Colonic mucosa (tissue), 4 donors: ENCODE data around the gene NPHS2. TPM values are rescaled to one million over a fixed set of nuclear protein-coding genes. Genes with fewer than 3 reads are reported as not detected.

Experiments
- DNase-seq: peaks from one replicate; pipeline ENCODE4 v3.0.0-alpha.2; 2020
- H3K27ac ChIP-seq: fragments of 200-600 bp; one replicate; pipeline ENCODE4 v1.8.0; 2021
- H3K27me3 ChIP-seq: fragments of 200-600 bp; one replicate; pipeline ENCODE4 v1.8.0; 2021
- H3K36me3 ChIP-seq: fragments of 200-600 bp; one replicate; pipeline ENCODE4 v1.8.0; 2021
- H3K4me1 ChIP-seq: fragments of 200-600 bp; one replicate; pipeline ENCODE4 v1.8.0; 2021; ENCODE audit warnings: mild to moderate bottlenecking
- H3K4me3 ChIP-seq: fragments of 200-600 bp; one replicate; pipeline ENCODE4 v1.8.0; 2021
- H3K9ac ChIP-seq, 2 donors: one replicate each; pipeline ENCODE4 v1.7.0; 2013; ENCODE audit warnings: control low read depth in 2 of 2, low read depth in 2 of 2, low read length in 2 of 2
- H3K9me3 ChIP-seq: fragments of 200-600 bp; one replicate; pipeline ENCODE4 v1.8.0; 2021
- CTCF ChIP-seq: fragments of 200-600 bp; IDR thresholded peaks from one replicate; pipeline ENCODE4 v1.8.0; 2022; ENCODE audit warnings: antibody characterized with exemption, mild to moderate bottlenecking
- intact Hi-C: fragments of 100-400 bp; cut with DNase I; formaldehyde crosslinking; loops from one replicate; pipeline ENCODE4 v1.14.1; 2022
- total RNA-seq, 2 donors: library from RNA; stranded (reverse); fragmentation: NEBNext Ultra II Directional in 1 of 2; extraction: Animal tissue kit (Norgen Biotek cat#: 25700) in 1 of 2; gene quantifications; one replicate each; pipeline ENCODE4 v1.2.1, GENCODE V29; 2021
- donor health status: healthy.
- donor health status: DM: no; HTN: no; CAD: no.
- donor health status: DM: no; HTN: no; CAD: no.

NPHS2 gene
- total RNA-seq, 2 donors from 2014 or later: not detected

- no peaks in the 10 kb centered on the region for H3K9me3 ChIP-seq
These were observed 65.7 kb downstream of the NPHS2 start for GRCh38 chr1:179510038-179510437.

GRCh38 chr1:179509384-179509783, 66.4 kb downstream of the NPHS2 start:
- H3K36me3 ChIP-seq: no peaks in the 10 kb centered on the region
- intact Hi-C loops: no loop called here
- H3K9ac ChIP-seq: no peak overlapping the region
- DNase-seq: no peak
- H3K9me3 ChIP-seq: no peaks in the 10 kb centered on the region
- H3K27ac ChIP-seq: no peak overlapping the region
- no peak for TF ChIP-seq CTCF
- H3K27me3 ChIP-seq: no peaks in the 10 kb centered on the region
- no peak overlapping the region for H3K4me3 ChIP-seq
- no peaks in the 10 kb centered on the region for H3K4me1 ChIP-seq

More at GRCh38 chr1:179510038-179510437, 65.7 kb downstream of the NPHS2 start:
- H3K36me3 ChIP-seq: no peaks in the 10 kb centered on the region
- intact Hi-C loops: no loop called here
- no peak overlapping the region for H3K9ac ChIP-seq
- no peak for TF ChIP-seq CTCF
- no peaks in the 10 kb centered on the region for H3K27me3 ChIP-seq
- H3K4me1 ChIP-seq: no peaks in the 10 kb centered on the region
- no peak overlapping the region for H3K27ac ChIP-seq
- no peak for DNase-seq
- no peak overlapping the region for H3K4me3 ChIP-seq

- Histone ChIP-seq H3K27me3 (no peaks in the 10 kb centered on the region), H3K36me3 (no peaks in the 10 kb centered on the region), H3K4me1 (no peaks in the 10 kb centered on the region), H3K4me3 (no peak overlapping the region), H3K27ac (no peak overlapping the region), H3K9me3 (no peaks in the 10 kb centered on the region), H3K9ac (no peak overlapping the region)
- intact Hi-C loops: no loop called here
- TF ChIP-seq CTCF: no peak
- no peak for DNase-seq
These were observed 69.5 kb downstream of the NPHS2 start for GRCh38 chr1:179506199-179506598.

Other genes with a start within 250 kb of the NPHS2 start
- gene AXDND1, start 210.0 kb downstream of the NPHS2 start, total RNA-seq: 1 to 10 TPM; 2.8 to 7.9 TPM
- 1 to 10 TPM in 1 of 2 donors, under 1 TPM in 1; 0.80 to 2.4 TPM for gene TDRD5, start 15.9 kb upstream of the NPHS2 start, total RNA-seq
- gene FAM163A, start 167.3 kb upstream of the NPHS2 start, total RNA-seq: under 1 TPM; 0.10 to 0.56 TPM